Measurements from ENCODE around the gene SLC6A3.

SLC6A3 gene

DNA sequence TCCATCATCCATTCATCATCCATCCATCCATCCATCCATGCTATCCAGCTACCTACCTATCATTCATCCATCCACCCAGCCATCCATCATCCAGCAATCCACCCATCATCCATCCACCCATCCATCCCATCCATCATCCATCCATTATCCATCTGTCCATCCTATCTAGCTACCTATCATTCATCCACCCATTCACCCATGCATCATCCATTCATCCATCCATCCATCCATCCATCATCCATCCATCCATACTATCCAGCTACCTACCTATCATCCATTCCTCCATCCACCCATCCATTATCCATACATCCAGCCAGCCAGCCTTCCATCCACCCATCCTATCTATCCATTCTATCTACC lies 26.3 kb downstream of the SLC6A3 start:
- TF ChIP-seq, protein P1, sequence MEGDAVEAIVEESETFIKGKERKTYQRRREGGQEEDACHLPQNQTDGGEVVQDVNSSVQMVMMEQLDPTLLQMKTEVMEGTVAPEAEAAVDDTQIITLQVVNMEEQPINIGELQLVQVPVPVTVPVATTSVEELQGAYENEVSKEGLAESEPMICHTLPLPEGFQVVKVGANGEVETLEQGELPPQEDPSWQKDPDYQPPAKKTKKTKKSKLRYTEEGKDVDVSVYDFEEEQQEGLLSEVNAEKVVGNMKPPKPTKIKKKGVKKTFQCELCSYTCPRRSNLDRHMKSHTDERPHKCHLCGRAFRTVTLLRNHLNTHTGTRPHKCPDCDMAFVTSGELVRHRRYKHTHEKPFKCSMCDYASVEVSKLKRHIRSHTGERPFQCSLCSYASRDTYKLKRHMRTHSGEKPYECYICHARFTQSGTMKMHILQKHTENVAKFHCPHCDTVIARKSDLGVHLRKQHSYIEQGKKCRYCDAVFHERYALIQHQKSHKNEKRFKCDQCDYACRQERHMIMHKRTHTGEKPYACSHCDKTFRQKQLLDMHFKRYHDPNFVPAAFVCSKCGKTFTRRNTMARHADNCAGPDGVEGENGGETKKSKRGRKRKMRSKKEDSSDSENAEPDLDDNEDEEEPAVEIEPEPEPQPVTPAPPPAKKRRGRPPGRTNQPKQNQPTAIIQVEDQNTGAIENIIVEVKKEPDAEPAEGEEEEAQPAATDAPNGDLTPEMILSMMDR (IDR thresholded peaks at IDR 0.05) = no peak
- no peak for DNase-seq
- Histone ChIP-seq H3K27me3 (peaks cover 0 to 17% of the 10 kb centered on the region in 2 donors), H3K36me3 (no peaks in the 10 kb centered on the region), H3K4me3 (no peak overlapping the region), H3K27ac (no peak overlapping the region), H3K9me3 (no peaks in the 10 kb centered on the region), H3K4me1 (no peaks in the 10 kb centered on the region)
- intact Hi-C loops (cut with DNase I; ENCODE audit: low total_unique reads) = no loop called here

DNA sequence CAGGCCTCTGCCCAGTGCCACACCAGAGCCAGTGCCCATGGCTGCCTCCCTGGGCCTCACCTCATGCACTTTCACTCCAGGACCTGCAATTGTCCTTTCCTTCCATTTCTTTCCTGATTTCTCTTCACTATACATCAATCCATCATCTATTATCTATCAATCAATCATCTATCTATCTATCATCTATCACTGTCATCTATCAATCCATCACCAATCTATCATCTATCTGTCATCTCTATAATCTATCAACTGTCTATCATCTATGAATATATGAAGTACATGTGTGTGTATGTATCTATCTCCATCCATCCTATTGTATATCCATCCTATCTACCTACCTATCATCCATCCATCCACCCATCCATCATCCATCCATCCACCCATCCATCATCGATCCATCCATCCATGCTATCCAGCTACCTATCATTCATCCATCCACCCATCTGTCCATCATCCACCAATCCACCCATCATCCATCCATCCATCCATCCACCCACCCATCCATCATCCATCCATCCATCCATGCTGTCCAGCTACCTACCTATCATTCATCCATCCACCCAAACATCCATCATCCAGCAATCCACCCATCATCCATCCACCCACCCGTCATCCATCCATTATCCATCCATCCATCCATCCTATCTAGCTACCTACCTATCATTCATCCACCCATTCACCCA lies 26.9 kb downstream of the SLC6A3 start:
- Histone ChIP-seq H3K9me3 (no peaks in the 10 kb centered on the region), H3K36me3 (no peaks in the 10 kb centered on the region), H3K27ac (no peak overlapping the region), H3K4me3 (no peak overlapping the region), H3K4me1 (no peaks in the 10 kb centered on the region), H3K27me3 (peaks cover 0 to 19% of the 10 kb centered on the region in 2 donors)
- DNase-seq = peak in 1 of 2 donors; percentile 7
- intact Hi-C loops (cut with DNase I; ENCODE audit: low total_unique reads) = no loop called here
- TF ChIP-seq, protein P1 (IDR thresholded peaks at IDR 0.05) = no peak

DNA sequence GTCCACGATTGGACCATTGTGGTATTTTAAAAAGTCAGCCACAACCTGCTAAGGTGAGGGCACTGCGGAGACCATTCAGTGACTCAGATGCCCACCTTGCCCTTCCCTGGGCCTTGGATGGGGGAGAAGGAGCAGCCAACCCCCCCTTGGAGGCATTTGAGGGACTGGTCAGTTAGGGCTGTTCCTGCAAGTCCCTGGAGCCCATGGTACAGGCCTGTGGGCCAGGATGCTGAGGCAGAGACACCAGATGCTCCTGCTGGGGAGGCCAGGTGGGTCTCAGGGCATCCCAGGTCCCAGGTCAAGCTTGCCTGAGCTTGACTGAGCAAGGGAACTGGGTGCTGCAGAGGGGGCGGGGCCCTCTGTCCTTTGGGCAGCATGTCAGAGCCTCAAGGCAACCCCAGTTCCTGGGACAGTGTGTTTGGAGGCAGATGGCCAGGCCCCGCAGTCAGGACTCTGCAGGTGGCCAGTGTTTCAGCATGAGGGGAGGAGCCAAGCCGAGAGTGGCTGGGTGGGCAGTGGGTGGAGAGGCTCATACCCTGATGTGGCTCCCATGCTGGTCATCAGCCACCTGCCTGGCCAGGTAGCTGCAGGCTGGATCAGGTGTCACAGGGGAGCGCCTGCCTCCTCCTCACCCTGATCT lies 27.5 kb downstream of the SLC6A3 start:
- no peak overlapping the region for H3K27ac ChIP-seq
- H3K4me1 ChIP-seq = no peaks in the 10 kb centered on the region
- intact Hi-C loops (cut with DNase I; ENCODE audit: low total_unique reads) = no loop called here
- no peak overlapping the region for H3K4me3 ChIP-seq
- DNase-seq = peak; percentile 17 to 57
- peaks cover 0 to 20% of the 10 kb centered on the region in 2 donors for H3K27me3 ChIP-seq
- H3K36me3 ChIP-seq = no peaks in the 10 kb centered on the region
- TF ChIP-seq, protein P1 (IDR thresholded peaks at IDR 0.05) = no peak
- no peaks in the 10 kb centered on the region for H3K9me3 ChIP-seq

DNA sequence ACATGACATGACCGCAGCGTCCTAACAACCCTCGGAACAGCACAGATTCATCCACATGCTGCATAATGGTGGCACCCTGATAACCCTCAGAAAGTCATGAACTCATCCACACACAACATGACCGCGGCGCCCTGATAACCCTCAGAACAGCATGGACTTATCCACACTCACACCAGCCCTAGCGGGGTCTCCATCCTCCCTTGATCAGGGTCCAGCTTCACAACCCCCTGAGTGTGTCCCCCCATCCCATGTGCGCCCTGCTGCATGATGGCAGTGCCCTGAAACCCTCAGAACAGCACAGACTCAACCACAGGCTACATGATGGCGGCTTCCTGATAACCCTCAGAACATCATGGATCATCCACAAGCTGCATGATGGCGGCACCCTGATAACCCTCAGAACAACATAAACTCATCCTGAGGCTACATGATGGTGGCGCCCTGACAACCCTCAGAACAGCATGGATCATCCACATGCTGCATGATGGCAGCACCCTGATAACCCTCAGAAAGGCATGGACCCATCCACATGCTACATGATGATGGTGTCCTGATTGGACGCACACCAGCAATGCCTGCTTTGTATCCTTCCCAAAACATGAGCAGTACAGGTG lies 28.3 kb downstream of the SLC6A3 start:
- Histone ChIP-seq H3K27ac (no peak overlapping the region), H3K36me3 (no peaks in the 10 kb centered on the region), H3K27me3 (peaks cover 0 to 26% of the 10 kb centered on the region in 2 donors), H3K9me3 (no peaks in the 10 kb centered on the region), H3K4me3 (no peak overlapping the region), H3K4me1 (no peaks in the 10 kb centered on the region)
- DNase-seq = peak; percentile 20 to 25
- TF ChIP-seq, protein P1 (IDR thresholded peaks at IDR 0.05) = no peak
- intact Hi-C loops (cut with DNase I; ENCODE audit: low total_unique reads) = no loop called here

DNA sequence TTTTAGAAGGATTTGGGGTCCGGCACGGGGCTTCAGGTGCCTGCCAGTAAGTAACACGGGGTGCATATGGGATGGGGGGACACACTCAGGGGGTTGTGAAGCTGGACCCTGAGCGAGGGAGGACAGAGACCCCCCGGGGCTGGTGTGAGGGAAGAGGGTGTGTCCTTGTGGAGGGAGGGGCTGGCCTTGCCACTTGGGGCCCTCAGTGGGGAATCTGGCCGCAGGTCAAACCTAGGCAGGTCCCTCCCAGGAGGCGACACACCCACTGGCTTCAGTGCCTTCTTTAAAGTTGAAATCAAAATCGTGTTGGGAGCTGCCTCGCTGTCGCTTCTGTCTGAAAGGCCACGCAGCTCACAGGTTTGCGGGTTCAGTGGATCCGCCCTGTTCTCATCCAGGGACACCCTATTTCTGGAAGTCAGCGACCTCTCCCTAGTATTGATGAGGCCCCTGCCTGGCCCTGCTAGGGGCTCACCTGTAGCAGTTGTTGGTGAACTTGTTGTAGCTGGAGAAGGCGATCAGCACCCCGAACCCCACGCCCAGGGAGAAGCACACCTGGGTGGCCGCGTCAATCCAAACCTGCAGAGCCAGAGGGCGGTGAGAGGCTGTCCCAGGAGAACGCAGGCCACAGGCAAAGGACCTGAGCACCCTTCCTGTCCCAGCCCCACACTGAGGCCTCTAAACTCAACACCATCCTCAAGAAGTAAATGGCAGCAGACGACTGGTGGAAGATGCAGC lies 29.4 kb downstream of the SLC6A3 start:
- TF ChIP-seq, protein P1 (IDR thresholded peaks at IDR 0.05) = no peak
- no peak overlapping the region for H3K4me3 ChIP-seq
- intact Hi-C loops (cut with DNase I; ENCODE audit: low total_unique reads) = no loop called here
- H3K9me3 ChIP-seq = no peaks in the 10 kb centered on the region
- no peaks in the 10 kb centered on the region for H3K4me1 ChIP-seq
- peaks cover 0 to 27% of the 10 kb centered on the region in 2 donors for H3K27me3 ChIP-seq
- peak; percentile 10 to 38 for DNase-seq
- no peaks in the 10 kb centered on the region for H3K36me3 ChIP-seq
- H3K27ac ChIP-seq = no peak overlapping the region

All from tibial artery (tissue), 4 donors.